ENCODE measurements around the gene ANKRD18A. TPM values are rescaled to one million over a fixed set of nuclear protein-coding genes. Genes with fewer than 3 reads are reported as not detected.

ANKRD18A gene
- total and polyA plus RNA-seq, 4 donors, result 0.05 to 0.25 (median 0.23) TPM; not detected in 1

GRCh38 chr9:38527503-38527902 lies 92.9 kb downstream of the ANKRD18A start:
- H3K27ac ChIP-seq (ENCODE audit: low read depth in 1 of 2, low read length in 2 of 2), result no peak overlapping the region
- TF ChIP-seq NR2F2 (IDR thresholded peaks at IDR 0.05), result no peak
- TF ChIP-seq RXRA (IDR thresholded peaks at IDR 0.05), result no peak
- TF ChIP-seq ATF3 (IDR thresholded peaks at IDR 0.05), result no peak
- no peak for TF ChIP-seq FOXA2 (IDR thresholded peaks at IDR 0.05)
- no peak for TF ChIP-seq REST (IDR thresholded peaks at IDR 0.05)
- TF ChIP-seq SP1 (IDR thresholded peaks at IDR 0.05), result no peak
- no peak overlapping the region for H3K9ac ChIP-seq (ENCODE audit: low read depth in 1 of 2, low read length in 2 of 2)
- H3K4me3 ChIP-seq (ENCODE audit: low read depth in 1 of 3, low read length in 3 of 3), result no peak overlapping the region
- H3K36me3 ChIP-seq (ENCODE audit: control insufficient read depth in 4 of 4, insufficient read depth in 3 of 4, low read depth in 1 of 4, low read length in 3 of 4), result no peaks in the 10 kb centered on the region
- peaks cover 0 to 3% (median 0%) of the 10 kb centered on the region in 4 donors for H3K9me3 ChIP-seq (ENCODE audit: control insufficient read depth in 4 of 4, low read length in 3 of 4)
- DNase-seq (ENCODE audit: low spot score), result no peak
- no peaks in the 10 kb centered on the region for H3K4me1 ChIP-seq (ENCODE audit: control insufficient read depth in 4 of 4, insufficient read depth in 4 of 4, low read length in 3 of 4)
- 45% methylated on average over 10 of the region's 10 CpGs for WGBS
- no peaks in the 10 kb centered on the region for H3K27me3 ChIP-seq (ENCODE audit: control insufficient read depth in 4 of 4, insufficient read depth in 4 of 4, low read length in 3 of 4)

- Histone ChIP-seq H3K4me3 (ENCODE audit: low read depth in 1 of 3, low read length in 3 of 3) (no peak overlapping the region), H3K9ac (ENCODE audit: low read depth in 1 of 2, low read length in 2 of 2) (no peak overlapping the region), H3K4me1 (ENCODE audit: control insufficient read depth in 4 of 4, insufficient read depth in 4 of 4, low read length in 3 of 4) (no peaks in the 10 kb centered on the region), H3K27me3 (ENCODE audit: control insufficient read depth in 4 of 4, insufficient read depth in 4 of 4, low read length in 3 of 4) (no peaks in the 10 kb centered on the region), H3K36me3 (ENCODE audit: control insufficient read depth in 4 of 4, insufficient read depth in 3 of 4, low read depth in 1 of 4, low read length in 3 of 4) (no peaks in the 10 kb centered on the region), H3K9me3 (ENCODE audit: control insufficient read depth in 4 of 4, low read length in 3 of 4) (peaks cover 0 to 3% (median 0%) of the 10 kb centered on the region in 4 donors), H3K27ac (ENCODE audit: low read depth in 1 of 2, low read length in 2 of 2) (no peak overlapping the region)
- TF ChIP-seq YY1 (IDR thresholded peaks at IDR 0.05) (no peak), REST (IDR thresholded peaks at IDR 0.05) (no peak), RAD21 (IDR thresholded peaks at IDR 0.05) (no peak), HNF4A (conservative IDR thresholded peaks at IDR 0.05) (no peak), SP1 (IDR thresholded peaks at IDR 0.05) (no peak), MAX (IDR thresholded peaks at IDR 0.05) (no peak), JUND (IDR thresholded peaks at IDR 0.05) (no peak), FOXA1 (IDR thresholded peaks at IDR 0.05) (no peak), HNF4G (IDR thresholded peaks at IDR 0.05) (no peak), NR2F2 (IDR thresholded peaks at IDR 0.05) (no peak), ATF3 (IDR thresholded peaks at IDR 0.05) (no peak)
- WGBS, result 69% methylated on average over 38 of the region's 38 CpGs
- DNase-seq (ENCODE audit: low spot score), result no peak
Measured at GRCh38 chr9:38526591-38526990, 93.8 kb downstream of the ANKRD18A start.
